ENCODE data around the gene MFAP3L. TPM values are rescaled to one million over a fixed set of nuclear protein-coding genes. Genes with fewer than 3 reads are reported as not detected.

MFAP3L gene
- total and polyA plus RNA-seq, 8 donors = 2.1 to 4.8 (median 2.5) TPM

- TF ChIP-seq CTCF (IDR thresholded peaks at IDR 0.05) = no peak
- no peaks in the 10 kb centered on the region for H3K4me1 ChIP-seq
- no peaks in the 10 kb centered on the region for H3K9me3 ChIP-seq
- H3K4me3 ChIP-seq = no peak overlapping the region
- ATAC-seq (no peak), DNase-seq (peak in 1 of 4 donors; percentile 22)
- H3K27ac ChIP-seq = no peak overlapping the region
- peaks cover 0 to 3% of the 10 kb centered on the region in 2 donors for H3K36me3 ChIP-seq
- H3K27me3 ChIP-seq = no peaks in the 10 kb centered on the region
- intact Hi-C loops (cut with DNase I) = no loop called here
Observed at GRCh38 chr4:170058826-170059225, 32.6 kb upstream of the MFAP3L start.

- ATAC-seq (no peak), DNase-seq (peak in 2 of 4 donors; percentile 27 to 53)
- H3K36me3 ChIP-seq = peaks cover 0 to 3% of the 10 kb centered on the region in 2 donors
- H3K9me3 ChIP-seq = no peaks in the 10 kb centered on the region
- H3K27me3 ChIP-seq = no peaks in the 10 kb centered on the region
- no peak overlapping the region for H3K27ac ChIP-seq
- H3K4me3 ChIP-seq = no peak overlapping the region
- no peaks in the 10 kb centered on the region for H3K4me1 ChIP-seq
- intact Hi-C loops (cut with DNase I) = no loop called here
- TF ChIP-seq CTCF (IDR thresholded peaks at IDR 0.05) = no peak
Observed at GRCh38 chr4:170057866-170058265, 31.7 kb upstream of the MFAP3L start.

- Histone ChIP-seq H3K4me3 (no peak overlapping the region), H3K9me3 (no peaks in the 10 kb centered on the region), H3K4me1 (no peaks in the 10 kb centered on the region), H3K27ac (no peak overlapping the region), H3K36me3 (no peaks in the 10 kb centered on the region), H3K27me3 (no peaks in the 10 kb centered on the region)
- no peak for ATAC-seq
- no peak for TF ChIP-seq CTCF (IDR thresholded peaks at IDR 0.05)
- intact Hi-C loops (cut with DNase I) = no loop called here
- DNase-seq = no peak
Observed at GRCh38 chr4:170052919-170053318, 26.7 kb upstream of the MFAP3L start.

GRCh38 chr4:170051402-170051801 lies 25.2 kb upstream of the MFAP3L start:
- ATAC-seq = no peak

GRCh38 chr4:170049766-170050165 lies 23.6 kb upstream of the MFAP3L start:
- no peaks in the 10 kb centered on the region for H3K27me3 ChIP-seq
- no peaks in the 10 kb centered on the region for H3K36me3 ChIP-seq
- no peak for TF ChIP-seq CTCF (IDR thresholded peaks at IDR 0.05)
- H3K27ac ChIP-seq = no peak overlapping the region
- peak in 1 of 4 donors; percentile 23 for DNase-seq
- no peak overlapping the region for H3K4me3 ChIP-seq
- H3K9me3 ChIP-seq = no peaks in the 10 kb centered on the region
- intact Hi-C loops (cut with DNase I) = loop anchor here in 1 of 2 donors (2.0 kb wide), 1 partner anchor 241 kb away; no protein-coding TSS in a partner anchor
- no peak for ATAC-seq
- H3K4me1 ChIP-seq = no peaks in the 10 kb centered on the region

More at GRCh38 chr4:170051402-170051801, 25.2 kb upstream of the MFAP3L start:
- no peak for DNase-seq
- Histone ChIP-seq H3K27ac (no peak overlapping the region), H3K4me3 (no peak overlapping the region), H3K36me3 (no peaks in the 10 kb centered on the region), H3K27me3 (no peaks in the 10 kb centered on the region), H3K4me1 (no peaks in the 10 kb centered on the region), H3K9me3 (no peaks in the 10 kb centered on the region)
- intact Hi-C loops (cut with DNase I) = no loop called here
- no peak for TF ChIP-seq CTCF (IDR thresholded peaks at IDR 0.05)
